GM21423 (cell line): Measurements from ENCODE around the gene ANO1.
"Not testable (repeated sequence)": the region's sequence is repeated elsewhere in the genome, so short reads cannot be mapped to it uniquely, and the experiment has no call there.

Source experiments
- ATAC-seq: cut with Tn5 transposase; IDR thresholded peaks from one replicate; pipeline ENCODE4 v1.9.1; 2021; ENCODE audit warnings: mild to moderate bottlenecking, moderate library complexity; ENCODE audit not compliant: unreplicated experiment

Gene ANO1

DNA sequence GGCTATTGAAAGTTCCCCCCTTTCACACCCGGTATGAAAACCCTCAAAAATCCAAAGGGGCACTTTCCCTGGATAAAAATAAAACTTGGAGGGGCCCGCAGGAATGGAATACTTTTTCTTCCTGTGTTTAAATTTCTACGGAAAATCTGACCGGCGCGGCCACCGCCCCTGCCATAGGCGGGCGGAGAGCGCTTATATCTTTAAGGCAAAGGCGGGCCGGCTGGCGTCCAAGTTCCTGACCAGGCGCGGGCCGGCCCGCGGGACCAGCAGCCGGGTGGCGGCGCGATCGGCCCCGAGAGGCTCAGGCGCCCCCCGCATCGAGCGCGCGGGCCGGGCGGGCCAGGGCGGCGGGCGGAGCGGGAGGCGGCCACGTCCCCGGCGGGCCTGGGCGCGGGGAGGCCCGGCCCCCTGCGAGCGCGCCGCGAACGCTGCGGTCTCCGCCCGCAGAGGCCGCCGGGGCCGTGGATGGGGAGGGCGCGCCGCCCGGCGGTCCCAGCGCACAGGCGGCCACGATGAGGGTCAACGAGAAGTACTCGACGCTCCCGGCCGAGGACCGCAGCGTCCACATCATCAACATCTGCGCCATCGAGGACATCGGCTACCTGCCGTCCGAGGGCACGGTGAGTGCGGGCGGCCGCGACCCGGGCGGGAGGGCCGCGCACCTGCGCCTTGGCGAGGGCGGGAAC lies at the start of gene ANO1:
TSS of gene ANO1 (plus strand) at position 223 of the 686 bp plus-strand sequence. CDS start at position 513, 290 bp downstream.
- no peak for ATAC-seq

GRCh38 chr11:70029115-70029860 lies 48.8 kb upstream of the ANO1 start:
- no peak for ATAC-seq

GRCh38 chr11:70029861-70030380 lies 48.2 kb upstream of the ANO1 start:
- ATAC-seq = no peak

- no peak for ATAC-seq
These were observed 47.7 kb upstream of the ANO1 start for GRCh38 chr11:70030412-70030811.

- no peak for ATAC-seq
These were observed 46.3 kb upstream of the ANO1 start for GRCh38 chr11:70031631-70032469.

- no peak for ATAC-seq
These were observed 45.7 kb upstream of the ANO1 start for GRCh38 chr11:70032470-70032795.

DNA sequence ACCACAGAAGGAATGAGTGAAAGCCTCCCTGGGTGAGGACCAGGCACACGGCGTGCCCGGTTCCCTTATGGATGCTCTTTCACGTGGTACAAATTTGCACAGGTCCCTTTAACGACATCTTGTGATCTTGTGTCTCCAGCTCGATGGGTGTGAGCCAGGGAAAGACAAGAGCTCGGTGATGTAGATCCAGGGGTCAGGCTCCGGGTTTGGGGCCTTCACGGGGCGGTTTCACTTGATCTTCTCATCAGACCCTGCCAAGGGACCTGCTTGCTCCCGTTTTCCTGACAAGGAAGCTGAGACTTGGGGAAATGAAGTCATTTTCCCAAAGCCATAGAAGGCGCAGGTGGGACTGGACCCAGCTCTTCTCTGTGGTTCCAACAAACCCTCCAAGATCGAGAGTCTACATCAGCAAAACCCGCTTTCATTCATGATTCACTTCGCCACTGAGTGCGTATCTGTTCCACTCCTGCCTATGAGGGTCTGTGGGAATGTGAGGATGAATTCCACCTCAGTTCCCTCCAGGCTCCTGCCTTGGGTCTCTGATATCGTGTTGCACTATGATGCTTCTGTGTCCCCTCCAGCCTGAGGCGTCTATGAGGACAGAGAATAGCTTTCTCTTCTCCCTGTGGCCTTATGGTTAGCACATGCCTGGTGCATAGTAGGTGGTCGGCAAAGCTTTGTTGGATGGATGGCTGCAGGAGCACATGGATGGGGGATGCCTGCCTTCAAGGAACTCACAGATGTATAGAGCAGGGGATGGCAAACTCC lies 45.0 kb upstream of the ANO1 start:
- ATAC-seq = no peak

DNA sequence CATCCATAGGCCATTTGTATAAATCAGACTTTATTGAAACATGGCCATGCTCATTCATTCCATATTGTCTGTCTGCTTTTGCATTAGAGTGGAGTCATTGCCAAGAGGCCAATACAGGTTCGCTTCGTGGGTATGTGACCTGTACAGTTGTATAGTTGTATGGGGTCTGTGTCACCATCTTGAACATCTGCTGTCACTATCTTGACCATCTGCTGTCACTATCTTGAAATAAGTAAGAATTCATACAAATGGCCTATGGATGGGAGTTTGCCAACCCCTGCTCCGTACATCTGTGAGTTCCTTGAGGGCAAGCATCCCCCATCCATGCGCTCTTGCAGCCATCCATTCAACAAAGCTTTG lies 44.4 kb upstream of the ANO1 start:
- no peak for ATAC-seq

DNA sequence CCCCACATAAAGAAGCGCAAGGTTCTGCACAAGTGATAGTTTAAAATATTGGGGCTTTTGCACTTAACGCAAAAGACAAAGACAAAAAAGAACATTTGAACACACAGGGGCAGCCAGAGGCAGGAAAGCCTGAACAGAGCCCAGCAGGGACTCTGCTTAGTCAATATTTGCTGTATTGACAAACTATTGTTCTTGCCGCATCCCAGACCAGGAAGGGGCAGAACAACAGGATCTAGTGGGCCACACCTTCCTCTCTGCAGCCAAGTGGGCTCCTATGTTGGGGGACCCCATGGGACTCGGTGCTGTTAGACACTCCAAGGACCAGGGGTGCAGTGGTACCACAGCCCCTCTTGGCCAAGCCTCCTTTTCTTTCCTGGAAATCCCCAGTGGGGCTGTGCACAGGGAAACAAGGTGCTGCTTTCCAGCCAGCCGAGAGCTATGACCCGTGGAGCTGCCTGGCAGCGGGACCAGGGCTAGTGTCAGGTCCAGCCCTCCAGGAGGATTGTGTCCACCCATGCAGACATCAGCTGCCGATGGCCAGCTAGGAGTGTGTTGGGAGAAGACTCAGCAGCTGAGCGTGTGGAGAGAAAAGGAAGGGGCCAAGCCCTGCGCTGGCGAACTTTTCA lies 43.3 kb upstream of the ANO1 start:
- ATAC-seq = no peak

GRCh38 chr11:70035665-70036064 lies 42.5 kb upstream of the ANO1 start:
- not testable (repeated sequence) for ATAC-seq

- no peak for ATAC-seq
These were observed 40.9 kb upstream of the ANO1 start for GRCh38 chr11:70036971-70037882.

DNA sequence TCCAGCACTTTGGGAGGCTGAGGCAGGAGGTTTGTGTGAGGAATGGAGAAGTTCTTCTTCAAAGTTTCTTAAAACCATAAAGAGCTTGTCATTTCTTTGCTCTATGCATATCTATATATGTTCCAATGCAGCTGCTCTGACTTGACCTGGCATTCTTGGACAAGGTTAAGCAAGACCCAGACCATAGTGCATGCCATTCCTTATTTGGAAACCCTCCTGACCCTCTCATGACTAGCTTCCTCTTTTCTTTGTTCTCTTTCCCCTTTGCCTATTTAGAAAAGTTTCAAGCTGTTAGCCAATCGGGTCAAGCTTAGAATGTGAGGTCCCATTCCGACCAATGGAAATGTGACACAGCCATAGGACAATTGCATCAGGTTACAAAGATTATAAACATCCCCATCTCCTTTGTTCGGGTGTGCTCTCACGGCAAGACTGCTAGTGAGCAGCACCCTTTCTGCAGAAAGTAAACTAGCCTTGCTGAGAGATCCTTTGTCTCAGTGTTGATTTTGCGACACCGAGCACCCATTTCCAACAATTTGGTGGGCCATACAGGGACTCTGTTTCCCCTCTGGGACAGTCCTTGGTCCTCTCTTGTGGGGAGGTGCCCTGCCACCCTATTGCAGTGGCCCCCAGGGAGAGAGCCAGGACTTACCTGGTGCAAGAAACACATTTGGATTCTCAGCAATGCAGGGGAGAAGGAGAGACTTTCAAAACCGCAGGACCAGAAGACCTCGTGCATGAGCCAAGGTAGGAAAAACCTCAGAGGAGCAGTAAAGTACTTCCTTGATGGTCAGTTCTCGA lies 39.9 kb upstream of the ANO1 start:
- no peak for ATAC-seq

GRCh38 chr11:70040452-70040851 lies 37.7 kb upstream of the ANO1 start:
- ATAC-seq = no peak

- ATAC-seq = no peak
These were observed 37.1 kb upstream of the ANO1 start for GRCh38 chr11:70040869-70041501.

DNA sequence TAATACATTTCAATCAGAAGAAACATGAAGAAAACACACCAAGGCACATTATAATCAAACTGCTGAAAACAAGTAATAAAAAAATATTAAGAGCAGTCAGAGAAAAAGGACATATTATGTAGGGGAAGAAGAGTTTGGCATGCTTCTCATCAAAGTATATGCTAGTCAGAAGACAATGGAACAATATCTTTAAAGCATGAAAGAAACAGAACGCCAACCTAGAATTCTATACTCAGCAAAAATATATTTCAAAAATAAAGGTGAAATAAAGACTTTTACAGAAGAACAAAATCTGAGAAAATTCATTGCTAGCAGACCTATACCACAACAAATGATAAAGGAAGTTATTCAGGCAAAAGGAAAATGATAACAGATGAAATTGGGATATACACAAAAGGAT lies 34.6 kb upstream of the ANO1 start:
- ATAC-seq = no peak

- ATAC-seq = no peak
These were observed 32.0 kb upstream of the ANO1 start for GRCh38 chr11:70046089-70046488.

GRCh38 chr11:70048279-70049024 lies 29.7 kb upstream of the ANO1 start:
- ATAC-seq = no peak
